Activated CD8-positive, alpha-beta T cell treated with anti-CD3 and anti-CD28 coated beads for 36 hours (primary cell): ENCODE measurements around the gene NFKB1. TPM values are rescaled to one million over a fixed set of nuclear protein-coding genes. Genes with fewer than 3 reads are reported as not detected.

ENCODE experiments used
- ATAC-seq: fragments of 200-7000 bp; cut with Tn5 transposase; one replicate; pipeline ENCODE4 v1.10.0; 2021; ENCODE audit warnings: mild to moderate bottlenecking, moderate library complexity
- CTCF ChIA-PET: fragments of 350-600 bp; sonication (Branson Sonifier 250); formaldehyde crosslinking; loops from one replicate; lab custom pipeline; 2021; ENCODE audit warnings: antibody characterized with exemption; lab: Charles Lee
- POLR2A ChIA-PET: fragments of 350-600 bp; sonication (Branson Sonifier 250); formaldehyde crosslinking; loops from one replicate; lab custom pipeline; 2021; ENCODE audit warnings: antibody characterized with exemption; lab: Charles Lee
- DNase-seq: peaks from one replicate; pipeline ENCODE4 v3.0.0-alpha.2; 2020
- H3K27ac Mint-ChIP-seq: one replicate; pipeline ENCODE4 v1.8.0; 2021; ENCODE audit warnings: mild to moderate bottlenecking, mixed read lengths
- H3K27me3 Mint-ChIP-seq: one replicate; pipeline ENCODE4 v1.8.0; 2021; ENCODE audit warnings: mixed read lengths
- H3K36me3 Mint-ChIP-seq: one replicate; pipeline ENCODE4 v1.8.0; 2021; ENCODE audit warnings: low read depth, mixed read lengths
- H3K4me1 Mint-ChIP-seq: one replicate; pipeline ENCODE4 v1.8.0; 2021; ENCODE audit warnings: low read depth, mixed read lengths
- H3K4me3 Mint-ChIP-seq: one replicate; pipeline ENCODE4 v1.8.0; 2021; ENCODE audit warnings: mild to moderate bottlenecking, moderate library complexity, mixed read lengths
- H3K9me3 Mint-ChIP-seq: one replicate; pipeline ENCODE4 v1.8.0; 2021; ENCODE audit warnings: mixed read lengths
- CTCF ChIP-seq: fragments of 200-600 bp; IDR thresholded peaks from one replicate; pipeline ENCODE4 v1.8.0; 2022; ENCODE audit warnings: antibody characterized with exemption, mild to moderate bottlenecking
- intact Hi-C: fragments of 100-400 bp; cut with micrococcal nuclease; formaldehyde crosslinking; loops from one replicate; pipeline ENCODE4 v1.10.0; 2022
- total RNA-seq, 2 experiments: library from RNA; stranded (reverse); gene quantifications; one replicate each; pipeline ENCODE4 v1.2.3, GENCODE V29; 2021

Gene NFKB1
- total RNA-seq, 2 experiments from 2014 or later, result 224 to 230 TPM

- Mint-ChIP-seq H3K4me3 (no peak overlapping the region), H3K9me3 (peaks cover 7% of the 10 kb centered on the region), H3K36me3 (peaks cover 73% of the 10 kb centered on the region), H3K4me1 (peaks cover 63% of the 10 kb centered on the region), H3K27me3 (no peaks in the 10 kb centered on the region), H3K27ac (peak overlapping the region; percentile 16)
- ChIA-PET POLR2A (interaction anchor here (1.0 kb wide), 1 partner anchor 13 kb away, joined by 3 read pairs; no protein-coding TSS in a partner anchor), CTCF (no interaction called here)
- no peak for ATAC-seq
- DNase-seq, result no peak
- TF ChIP-seq CTCF, result no peak
- intact Hi-C loops, result no loop called here
These were observed 71.3 kb downstream of the NFKB1 start for GRCh38 chr4:102572452-102572851.

GRCh38 chr4:102574317-102574716 lies 73.2 kb downstream of the NFKB1 start:
- peaks cover 5% of the 10 kb centered on the region for H3K9me3 Mint-ChIP-seq
- no peaks in the 10 kb centered on the region for H3K27me3 Mint-ChIP-seq
- CTCF ChIA-PET, result interaction anchor here (1.4 kb wide), 1 partner anchor 15 kb away, joined by 3 read pairs; no protein-coding TSS in a partner anchor
- peaks cover 68% of the 10 kb centered on the region for H3K4me1 Mint-ChIP-seq
- DNase-seq (no peak), ATAC-seq (peak; percentile 45)
- peak overlapping the region; percentile 35 for H3K27ac Mint-ChIP-seq
- TF ChIP-seq CTCF, result no peak
- H3K36me3 Mint-ChIP-seq, result peaks cover 79% of the 10 kb centered on the region
- POLR2A ChIA-PET, result no interaction called here
- H3K4me3 Mint-ChIP-seq, result no peak overlapping the region
- intact Hi-C loops, result no loop called here

GRCh38 chr4:102575369-102576129 lies 74.4 kb downstream of the NFKB1 start:
- Mint-ChIP-seq H3K36me3 (peaks cover 83% of the 10 kb centered on the region), H3K4me3 (no peak overlapping the region), H3K4me1 (peaks cover 77% of the 10 kb centered on the region), H3K9me3 (peaks cover 1% of the 10 kb centered on the region), H3K27ac (peak overlapping the region; percentile 5), H3K27me3 (no peaks in the 10 kb centered on the region)
- ChIA-PET CTCF (interaction anchor here (0.8 to 1.4 kb wide), 3 partner anchors 10 to 528 kb away, joined by 3 read pairs; no protein-coding TSS in a partner anchor), POLR2A (interaction anchor here (0.6 to 1.0 kb wide), 2 partner anchors 10 to 625 kb away, joined by 3 to 6 read pairs; no protein-coding TSS in a partner anchor)
- no peak for ATAC-seq
- no peak for TF ChIP-seq CTCF
- intact Hi-C loops, result no loop called here
- DNase-seq, result no peak

- peak overlapping the region; percentile 63 for H3K27ac Mint-ChIP-seq
These were observed 77.1 kb downstream of the NFKB1 start for GRCh38 chr4:102578270-102578669.

More at GRCh38 chr4:102578270-102578669, 77.1 kb downstream of the NFKB1 start:
- H3K4me1 Mint-ChIP-seq, result peaks cover 74% of the 10 kb centered on the region
- no peak for TF ChIP-seq CTCF
- no peaks in the 10 kb centered on the region for H3K27me3 Mint-ChIP-seq
- H3K4me3 Mint-ChIP-seq, result no peak overlapping the region
- no peaks in the 10 kb centered on the region for H3K9me3 Mint-ChIP-seq
- ChIA-PET CTCF (interaction anchor here (0.6 to 2.6 kb wide), 8 partner anchors 9 to 232 kb away, joined by 3 to 10 read pairs (median 5); no protein-coding TSS in a partner anchor), POLR2A (interaction anchor here (1.1 to 1.2 kb wide), 2 partner anchors 19 to 73 kb away, joined by 3 read pairs; no protein-coding TSS in a partner anchor)
- DNase-seq, result no peak
- H3K36me3 Mint-ChIP-seq, result peaks cover 78% of the 10 kb centered on the region
- intact Hi-C loops, result no loop called here
- no peak for ATAC-seq
